Measurements from ENCODE around the gene NBEA.

Gene NBEA

DNA sequence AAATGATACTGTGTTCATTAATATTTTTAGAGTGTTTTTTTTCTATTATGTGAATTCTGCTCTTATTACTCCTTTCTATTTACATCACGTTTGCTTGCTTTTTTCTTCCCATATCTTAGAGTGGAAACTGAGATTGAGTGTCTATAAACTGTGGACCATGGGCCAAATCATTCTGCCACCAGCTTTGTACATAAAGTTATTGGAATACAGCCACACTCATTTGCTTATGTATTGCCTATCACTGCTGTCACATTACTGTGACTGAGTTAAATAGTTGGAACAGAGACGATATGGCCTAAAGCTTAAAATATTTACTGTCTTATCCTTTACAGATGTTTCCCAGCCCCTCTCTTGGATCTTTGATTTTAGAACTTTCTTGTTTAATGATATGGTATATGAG is 274.1 kb downstream of the NBEA start:
- TF ChIP-seq, protein P1, sequence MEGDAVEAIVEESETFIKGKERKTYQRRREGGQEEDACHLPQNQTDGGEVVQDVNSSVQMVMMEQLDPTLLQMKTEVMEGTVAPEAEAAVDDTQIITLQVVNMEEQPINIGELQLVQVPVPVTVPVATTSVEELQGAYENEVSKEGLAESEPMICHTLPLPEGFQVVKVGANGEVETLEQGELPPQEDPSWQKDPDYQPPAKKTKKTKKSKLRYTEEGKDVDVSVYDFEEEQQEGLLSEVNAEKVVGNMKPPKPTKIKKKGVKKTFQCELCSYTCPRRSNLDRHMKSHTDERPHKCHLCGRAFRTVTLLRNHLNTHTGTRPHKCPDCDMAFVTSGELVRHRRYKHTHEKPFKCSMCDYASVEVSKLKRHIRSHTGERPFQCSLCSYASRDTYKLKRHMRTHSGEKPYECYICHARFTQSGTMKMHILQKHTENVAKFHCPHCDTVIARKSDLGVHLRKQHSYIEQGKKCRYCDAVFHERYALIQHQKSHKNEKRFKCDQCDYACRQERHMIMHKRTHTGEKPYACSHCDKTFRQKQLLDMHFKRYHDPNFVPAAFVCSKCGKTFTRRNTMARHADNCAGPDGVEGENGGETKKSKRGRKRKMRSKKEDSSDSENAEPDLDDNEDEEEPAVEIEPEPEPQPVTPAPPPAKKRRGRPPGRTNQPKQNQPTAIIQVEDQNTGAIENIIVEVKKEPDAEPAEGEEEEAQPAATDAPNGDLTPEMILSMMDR (IDR thresholded peaks at IDR 0.05; ENCODE audit: insufficient read depth, low read depth, low read length, missing control alignments), result no peak
- no peak for DNase-seq (ENCODE audit: low read depth)
- H3K4me3 ChIP-seq (ENCODE audit: low read length), result no peak overlapping the region

- no peak for DNase-seq (ENCODE audit: low read depth)
- TF ChIP-seq, protein P1 (IDR thresholded peaks at IDR 0.05; ENCODE audit: insufficient read depth, low read depth, low read length, missing control alignments), result no peak
- no peak overlapping the region for H3K4me3 ChIP-seq (ENCODE audit: low read length)
Observed at GRCh38 chr13:35219021-35219420, 277.0 kb downstream of the NBEA start.

- TF ChIP-seq, protein P1 (IDR thresholded peaks at IDR 0.05; ENCODE audit: insufficient read depth, low read depth, low read length, missing control alignments), result no peak
- H3K4me3 ChIP-seq (ENCODE audit: low read length), result no peak overlapping the region
- no peak for DNase-seq (ENCODE audit: low read depth)
Observed at GRCh38 chr13:35225159-35225558, 283.1 kb downstream of the NBEA start.

GRCh38 chr13:35225582-35225981 is 283.5 kb downstream of the NBEA start:
- H3K4me3 ChIP-seq (ENCODE audit: low read length), result no peak overlapping the region
- TF ChIP-seq, protein P1 (IDR thresholded peaks at IDR 0.05; ENCODE audit: insufficient read depth, low read depth, low read length, missing control alignments), result no peak
- no peak for DNase-seq (ENCODE audit: low read depth)

GRCh38 chr13:35228536-35228935 is 286.5 kb downstream of the NBEA start:
- no peak for DNase-seq (ENCODE audit: low read depth)
- no peak overlapping the region for H3K4me3 ChIP-seq (ENCODE audit: low read length)

GRCh38 chr13:35231426-35231825 is 289.4 kb downstream of the NBEA start:
- no peak for DNase-seq (ENCODE audit: low read depth)
- TF ChIP-seq, protein P1 (IDR thresholded peaks at IDR 0.05; ENCODE audit: insufficient read depth, low read depth, low read length, missing control alignments), result no peak
- no peak overlapping the region for H3K4me3 ChIP-seq (ENCODE audit: low read length)

More at GRCh38 chr13:35228536-35228935, 286.5 kb downstream of the NBEA start:
- TF ChIP-seq, protein P1 (IDR thresholded peaks at IDR 0.05; ENCODE audit: insufficient read depth, low read depth, low read length, missing control alignments), result no peak

- TF ChIP-seq, protein P1 (IDR thresholded peaks at IDR 0.05; ENCODE audit: insufficient read depth, low read depth, low read length, missing control alignments), result no peak
- DNase-seq (ENCODE audit: low read depth), result no peak
- H3K4me3 ChIP-seq (ENCODE audit: low read length), result no peak overlapping the region
Observed at GRCh38 chr13:35238274-35238673, 296.2 kb downstream of the NBEA start.

All from epithelial cell of esophagus (primary cell).